Measurements from ENCODE around the gene MAGEL2. TPM values are rescaled to one million over a fixed set of nuclear protein-coding genes. Genes with fewer than 3 reads are reported as not detected.

MAGEL2 gene
- total and polyA plus RNA-seq, 2 experiments from 2014 or later: 4.8 to 10.1 TPM

GRCh38 chr15:23695282-23695681, 47.6 kb upstream of the MAGEL2 start (continued):
- TF ChIP-seq ZNF462 (CRISPR knock-in tag; IDR thresholded peaks at IDR 0.05) (no peak), POLR2AphosphoS5 (IDR thresholded peaks at IDR 0.05; ENCODE audit: low read depth) (no peak)

- no peaks in the 10 kb centered on the region for H3K9me2 ChIP-seq (ENCODE audit: insufficient read depth)
- no peaks in the 10 kb centered on the region for H3K27me3 ChIP-seq (ENCODE audit: insufficient read depth)
- TF ChIP-seq POLR2AphosphoS5 (IDR thresholded peaks at IDR 0.05; ENCODE audit: low read depth) (no peak), JUNB (IDR thresholded peaks at IDR 0.05; ENCODE audit: unreplicated experiment) (no peak), ETS1 (IDR thresholded peaks at IDR 0.05) (no peak), ZNF114 (CRISPR knock-in tag; IDR thresholded peaks at IDR 0.05) (no peak), EZH2 (IDR thresholded peaks at IDR 0.05; ENCODE audit: low read depth, unreplicated experiment) (no peak)
- Mint-ChIP-seq H3K27ac (no peak overlapping the region), H3K36me3 (ENCODE audit: low read depth) (peaks cover 18% of the 10 kb centered on the region), H3K4me1 (peaks cover 9% of the 10 kb centered on the region; the same call in 2 of the 3 replicates), H3K4me3 (no peak overlapping the region), H3K27me3 (ENCODE audit: insufficient read depth, low read depth, poor library complexity) (peaks cover 4% of the 10 kb centered on the region), H3K9me3 (peaks cover 87% of the 10 kb centered on the region)
- H3K36me3 ChIP-seq (ENCODE audit: insufficient read depth): no peaks in the 10 kb centered on the region
- ATAC-seq (no peak), DNase-seq (ENCODE audit: low spot score) (no peak)
- H3K79me2 ChIP-seq (replicated peaks; ENCODE audit: insufficient read depth): no peaks in the 10 kb centered on the region
- no peak overlapping the region for H3K4me3 ChIP-seq
- no peaks in the 10 kb centered on the region for H4K20me1 ChIP-seq (replicated peaks; ENCODE audit: insufficient read depth)
- no peak overlapping the region for H2AFZ ChIP-seq
- H3F3A ChIP-seq (replicated peaks; ENCODE audit: low read depth): no peaks in the 10 kb centered on the region
- H3K27ac ChIP-seq (ENCODE audit: low read depth): no peak overlapping the region
- no peak overlapping the region for H3K4me2 ChIP-seq
- no peaks in the 10 kb centered on the region for H3K4me1 ChIP-seq (ENCODE audit: insufficient read depth)
Observed at GRCh38 chr15:23694592-23694991, 46.9 kb upstream of the MAGEL2 start.
